Measurements from ENCODE around the gene NCKAP5.

NCKAP5 gene

DNA sequence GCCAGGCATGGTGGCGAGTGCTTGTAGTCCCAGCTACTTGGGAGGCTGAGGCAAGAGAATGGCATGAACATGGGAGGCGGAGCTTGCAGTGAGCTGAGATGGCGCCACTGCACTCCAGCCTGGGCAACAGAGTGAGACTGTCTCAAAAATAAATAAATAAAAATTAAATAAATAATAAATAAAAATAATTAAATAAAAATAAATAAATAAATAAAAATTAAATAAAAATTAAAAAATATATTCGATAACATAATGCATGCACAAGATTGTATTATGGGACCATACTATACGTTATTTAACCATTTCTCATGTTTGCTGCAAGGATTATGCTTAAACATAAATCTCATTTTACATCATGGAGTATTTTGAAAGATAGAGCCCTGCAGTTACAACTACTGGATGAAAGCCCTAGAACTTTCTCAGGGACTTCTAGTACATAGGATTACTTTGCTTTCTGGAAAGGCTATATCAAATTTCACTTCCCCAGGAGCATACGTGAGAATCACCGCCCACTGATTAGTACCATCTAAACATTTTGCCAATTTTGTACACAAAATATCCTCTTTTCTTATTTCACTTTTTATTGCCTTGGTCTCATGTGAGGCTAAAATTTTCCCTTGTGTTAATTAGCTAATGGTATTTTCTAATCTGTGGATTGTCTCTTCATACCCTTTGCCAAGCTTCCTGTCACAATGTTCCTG lies 664.0 kb downstream of the NCKAP5 start:
- no peak for DNase-seq

DNA sequence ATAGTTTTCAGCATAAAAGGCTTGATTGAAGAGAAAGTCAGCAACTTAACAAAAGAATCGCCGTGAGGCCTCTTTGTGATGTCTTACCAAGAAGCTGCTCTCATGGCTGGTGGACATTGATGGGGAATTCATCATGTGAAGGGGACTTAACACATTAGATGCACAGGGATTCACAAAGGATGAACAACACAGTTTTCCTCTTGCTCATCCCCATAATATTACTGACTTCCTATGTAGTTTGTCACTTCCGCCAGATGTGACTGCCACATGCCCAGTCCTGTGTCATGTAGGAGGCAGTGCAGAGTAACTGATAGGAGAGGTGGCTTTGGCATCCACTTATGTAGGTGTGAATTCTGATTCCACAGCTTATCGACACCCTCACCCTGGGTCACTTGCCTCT lies 665.6 kb downstream of the NCKAP5 start:
- no peak for DNase-seq

GRCh38 chr2:132901661-132902060 lies 666.6 kb downstream of the NCKAP5 start:
- DNase-seq = no peak

- DNase-seq = no peak
Measured at GRCh38 chr2:132897111-132897510, 671.2 kb downstream of the NCKAP5 start.

GRCh38 chr2:132896073-132896472 lies 672.2 kb downstream of the NCKAP5 start:
- no peak for DNase-seq

DNA sequence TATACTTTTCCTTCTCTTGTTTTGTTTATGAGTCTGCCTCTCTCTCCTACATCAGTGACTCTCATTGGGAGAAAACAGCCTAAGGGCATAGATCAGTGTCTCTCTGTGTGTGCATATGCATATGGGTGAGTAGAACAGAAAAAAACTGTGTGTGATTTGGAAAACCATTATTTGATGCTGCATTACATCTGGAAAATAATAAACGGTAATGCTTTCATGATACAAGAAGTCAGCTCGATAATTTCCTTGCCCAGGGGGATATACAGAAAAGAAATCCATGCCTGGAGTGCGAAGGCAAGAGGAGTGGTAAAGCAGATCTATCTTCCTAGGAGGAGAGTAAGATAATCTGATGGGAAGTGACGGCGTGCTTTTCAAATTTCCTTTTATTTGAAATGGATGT lies 676.8 kb downstream of the NCKAP5 start:
- DNase-seq = no peak

GRCh38 chr2:132886574-132886973 lies 681.7 kb downstream of the NCKAP5 start:
- DNase-seq = no peak

- no peak for DNase-seq
Measured at GRCh38 chr2:132884705-132885104, 683.6 kb downstream of the NCKAP5 start.

GRCh38 chr2:132884292-132884691 lies 684.0 kb downstream of the NCKAP5 start:
- DNase-seq = no peak

GRCh38 chr2:132883430-132883829 lies 684.8 kb downstream of the NCKAP5 start:
- no peak for DNase-seq

DNA sequence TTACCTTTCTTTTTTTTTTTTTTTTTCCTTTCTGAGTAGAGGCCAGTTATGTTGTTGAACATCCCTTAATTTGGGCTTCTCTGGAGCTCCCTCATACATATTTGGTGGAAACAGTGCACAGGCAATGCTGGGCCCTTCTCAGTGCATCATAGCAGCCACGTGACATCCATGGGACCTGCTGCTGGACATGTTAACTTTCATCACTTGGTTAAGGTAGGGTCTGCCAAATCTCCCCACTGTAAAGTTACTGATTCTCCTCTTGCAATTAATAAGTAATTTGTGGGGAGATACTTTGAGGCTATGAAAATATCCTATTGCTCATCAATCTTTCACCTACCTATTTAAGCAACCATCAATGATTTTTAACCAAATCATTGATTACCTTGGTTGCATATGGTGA lies 686.7 kb downstream of the NCKAP5 start:
- no peak for DNase-seq

DNA sequence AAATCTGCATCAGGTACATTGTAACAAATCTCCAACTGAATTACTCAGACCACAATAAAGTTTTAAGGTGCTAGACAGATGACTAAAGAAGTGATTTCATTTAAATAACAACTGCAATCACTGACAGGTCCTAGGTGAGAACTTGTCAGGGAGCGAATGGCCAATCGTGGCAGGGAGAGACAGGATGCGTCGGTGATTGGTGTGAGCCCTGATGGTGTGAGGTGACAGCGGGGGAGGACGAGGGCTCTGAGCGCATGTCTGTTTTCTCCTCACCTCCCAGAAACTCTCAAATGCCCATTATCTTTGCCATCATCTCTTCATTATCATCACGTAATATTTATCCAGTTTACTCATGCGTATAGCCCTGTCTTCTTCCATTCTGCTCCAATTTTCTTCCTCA lies 690.3 kb downstream of the NCKAP5 start:
- no peak for DNase-seq

GRCh38 chr2:132876745-132877391 lies 691.4 kb downstream of the NCKAP5 start:
- DNase-seq = no peak

DNA sequence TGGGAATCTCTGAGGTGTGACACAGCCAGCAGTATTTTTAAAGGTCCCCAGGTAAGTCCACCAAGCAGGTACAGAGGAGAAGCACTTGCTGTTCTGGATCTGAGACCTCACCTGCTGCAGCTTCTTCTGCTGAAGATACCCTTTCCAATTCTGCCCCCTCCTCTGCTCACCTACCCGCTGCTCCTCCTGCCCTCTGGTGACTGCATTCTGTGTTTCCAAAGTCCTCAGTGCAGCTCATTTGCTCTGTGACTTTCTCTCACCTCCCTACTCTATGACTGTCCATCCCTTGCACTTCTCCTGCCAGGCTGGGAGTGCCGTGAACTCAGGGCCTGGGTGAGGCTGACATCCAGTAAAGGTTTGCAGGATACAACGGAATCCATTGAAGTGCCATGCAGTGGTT lies 693.1 kb downstream of the NCKAP5 start:
- no peak for DNase-seq

DNA sequence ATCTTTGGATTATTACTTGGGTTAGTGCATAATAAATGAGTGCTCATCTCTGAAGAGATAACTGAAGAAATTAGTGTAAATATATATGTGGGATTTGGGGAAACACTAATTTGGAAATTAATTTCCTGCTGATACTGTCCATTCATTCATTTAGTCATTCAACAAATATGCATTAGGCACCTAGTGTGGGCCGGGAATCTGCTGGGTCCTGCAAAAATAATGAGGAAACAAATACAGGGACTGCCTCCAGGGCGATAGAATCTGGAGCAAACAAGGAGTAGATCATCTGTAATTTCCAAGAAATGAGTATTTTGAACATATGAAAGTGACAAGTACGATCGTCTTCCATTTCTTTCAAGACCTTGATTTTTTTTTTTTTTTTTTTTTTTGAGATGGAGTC lies 694.5 kb downstream of the NCKAP5 start:
- DNase-seq = no peak

DNA sequence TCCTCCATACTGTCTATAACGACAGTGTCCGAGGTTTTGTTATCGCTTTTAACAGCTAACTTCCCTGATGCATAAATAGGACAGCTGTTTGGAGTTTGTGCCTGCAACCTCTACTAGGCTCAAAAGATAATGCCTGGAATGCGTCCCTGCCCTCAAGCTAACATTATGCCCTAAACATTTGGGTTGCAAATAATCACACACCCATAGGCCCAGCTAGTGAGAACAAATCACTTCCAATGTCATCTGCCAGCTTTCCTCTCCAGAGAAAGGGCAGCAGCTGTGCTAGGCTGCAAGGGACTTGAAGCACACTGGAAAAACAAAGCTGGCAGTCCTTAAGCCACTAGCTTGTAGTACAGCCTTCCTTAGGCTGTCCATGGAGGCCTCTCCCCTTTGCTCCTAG lies 696.4 kb downstream of the NCKAP5 start:
- DNase-seq = no peak

- no peak for DNase-seq
Measured at GRCh38 chr2:132863961-132864360, 704.3 kb downstream of the NCKAP5 start.

DNA sequence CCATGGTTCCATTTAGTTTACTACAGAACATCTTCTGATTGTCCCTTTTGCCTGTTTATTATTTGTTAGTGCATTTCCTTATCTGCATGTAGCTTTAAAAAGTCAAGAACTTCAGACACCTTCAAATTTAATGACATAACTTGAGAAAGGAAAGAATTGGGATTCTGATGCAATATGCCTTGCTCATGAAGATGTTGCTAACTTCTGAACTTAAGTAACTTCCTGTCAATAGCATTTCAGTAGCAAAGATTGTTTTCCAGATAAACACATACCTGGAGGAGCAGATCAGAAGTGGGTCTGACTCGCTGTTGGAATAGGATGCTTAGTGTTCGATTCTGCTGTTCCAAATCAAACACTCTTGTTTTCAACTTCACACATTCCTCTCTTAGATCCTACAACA lies 708.0 kb downstream of the NCKAP5 start:
- no peak for DNase-seq

- no peak for DNase-seq
Measured at GRCh38 chr2:132859590-132859989, 708.7 kb downstream of the NCKAP5 start.

- no peak for DNase-seq
Measured at GRCh38 chr2:132857319-132857718, 710.9 kb downstream of the NCKAP5 start.

DNA sequence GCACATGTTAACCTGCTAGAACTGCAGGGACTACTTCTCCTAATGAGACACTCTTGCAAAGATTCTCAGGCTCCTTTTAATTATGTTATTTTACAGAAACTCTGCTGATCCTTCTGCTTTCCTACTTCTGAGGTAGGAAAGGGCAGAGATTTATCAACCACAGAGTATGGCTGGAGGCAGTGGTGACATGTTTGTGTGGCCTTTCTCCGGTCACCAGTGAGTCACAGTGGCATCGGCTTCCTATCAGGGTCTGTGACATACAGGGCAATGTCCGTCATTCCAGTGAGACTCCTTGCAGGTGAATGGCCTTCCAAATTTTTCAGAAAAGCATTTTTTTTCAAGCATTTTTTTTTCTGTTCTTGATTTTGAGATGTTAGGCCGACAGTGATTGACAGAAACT lies 717.6 kb downstream of the NCKAP5 start:
- no peak for DNase-seq

DNA sequence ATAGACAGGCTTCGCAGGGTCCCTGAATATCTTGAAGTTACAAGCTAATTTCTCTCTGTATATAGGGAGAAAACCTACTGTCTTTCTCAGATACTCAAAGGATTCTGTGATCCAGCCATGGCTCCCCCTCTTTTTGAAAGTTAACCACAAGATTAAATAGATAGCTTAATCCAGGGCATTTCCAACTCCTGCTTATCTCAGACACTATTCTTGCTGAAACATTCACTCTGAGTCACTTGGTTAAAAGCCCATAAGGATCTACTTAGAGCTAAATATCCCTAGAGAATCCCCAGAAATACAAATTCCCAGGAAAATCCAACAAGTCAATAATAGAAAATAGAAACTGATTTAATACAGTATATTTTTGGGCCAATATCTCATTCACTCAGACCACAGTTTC lies 719.1 kb downstream of the NCKAP5 start:
- DNase-seq = no peak

DNA sequence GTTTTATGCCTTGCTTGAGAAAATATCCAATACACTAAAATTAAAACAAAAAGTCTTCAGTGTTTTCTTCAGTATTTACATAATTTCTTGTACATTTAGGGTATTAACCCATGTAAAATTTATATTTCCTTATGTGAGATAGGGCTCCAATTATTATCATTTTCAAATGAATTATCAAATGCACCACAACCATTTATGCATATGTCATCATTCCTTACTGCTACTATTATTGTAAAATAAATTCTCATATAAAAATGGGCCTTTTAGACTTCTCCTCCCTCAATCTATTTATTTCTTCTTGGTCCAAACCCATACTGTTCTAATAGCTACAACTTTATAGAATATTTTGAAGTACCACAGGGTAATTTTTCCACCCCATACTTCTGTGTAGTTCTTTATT lies 722.9 kb downstream of the NCKAP5 start:
- no peak for DNase-seq

DNA sequence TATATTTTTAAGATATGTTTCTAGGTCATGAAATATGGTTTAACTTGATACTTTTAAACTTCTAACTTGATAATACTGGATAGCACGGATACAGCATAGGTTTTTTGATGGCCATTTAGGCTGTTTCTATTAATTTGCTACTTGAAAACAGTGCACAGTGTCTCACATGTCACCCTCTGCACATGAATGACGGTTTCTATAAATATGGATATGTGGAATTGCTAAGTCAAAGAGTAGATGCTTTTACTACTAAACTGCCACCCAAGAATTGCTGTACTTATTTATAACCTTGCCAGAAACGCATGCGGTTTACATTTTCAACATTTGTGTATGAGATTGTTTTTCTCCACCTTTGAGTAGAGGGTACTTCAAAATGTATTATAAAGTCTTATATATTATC lies 723.7 kb downstream of the NCKAP5 start:
- DNase-seq = no peak

GRCh38 chr2:132837769-132838168 lies 730.5 kb downstream of the NCKAP5 start:
- DNase-seq = no peak

All from activated CD4-positive, alpha-beta T cell treated with anti-CD3 and anti-CD28 coated beads for 48 hours (primary cell).